HG03378 (cell line): Measurements from ENCODE around the gene ADGRB2.

Experiments
- ATAC-seq: cut with Tn5 transposase; IDR thresholded peaks from one replicate; pipeline ENCODE4 v1.9.1; 2021; ENCODE audit warnings: mild to moderate bottlenecking, moderate library complexity; ENCODE audit not compliant: unreplicated experiment

Gene ADGRB2

DNA sequence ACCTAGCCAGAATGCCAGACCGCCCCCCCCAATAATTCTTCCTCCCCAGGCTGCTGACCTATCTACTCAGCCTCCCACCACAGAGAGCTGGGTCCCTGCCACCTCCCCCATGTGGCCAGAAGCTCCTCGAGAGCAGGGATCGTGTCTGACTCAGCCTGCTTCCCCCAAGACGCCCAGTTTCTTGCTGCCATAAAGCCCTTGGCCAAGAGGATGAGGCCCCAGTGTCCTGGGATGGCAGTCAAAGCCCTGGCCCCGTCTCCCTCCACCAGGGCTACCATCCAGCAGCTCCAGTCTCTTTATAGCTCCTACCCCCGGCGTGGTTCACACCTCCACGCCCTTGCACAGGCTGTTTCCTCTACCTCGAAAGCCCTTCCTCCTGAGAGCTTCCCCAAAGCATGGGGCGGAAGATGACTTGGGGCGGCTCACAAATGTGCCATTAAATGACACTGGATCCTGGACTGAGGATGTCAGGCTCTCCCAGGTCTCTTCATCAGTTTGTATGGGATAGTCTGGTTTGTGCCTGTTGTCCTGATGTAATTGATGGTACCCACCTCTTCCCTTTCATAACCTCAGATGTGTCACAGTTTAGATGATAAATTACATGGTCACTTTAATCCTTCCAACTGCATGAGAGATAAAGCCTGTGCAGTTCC is 13.2 kb downstream of the ADGRB2 start:
- no peak for ATAC-seq

DNA sequence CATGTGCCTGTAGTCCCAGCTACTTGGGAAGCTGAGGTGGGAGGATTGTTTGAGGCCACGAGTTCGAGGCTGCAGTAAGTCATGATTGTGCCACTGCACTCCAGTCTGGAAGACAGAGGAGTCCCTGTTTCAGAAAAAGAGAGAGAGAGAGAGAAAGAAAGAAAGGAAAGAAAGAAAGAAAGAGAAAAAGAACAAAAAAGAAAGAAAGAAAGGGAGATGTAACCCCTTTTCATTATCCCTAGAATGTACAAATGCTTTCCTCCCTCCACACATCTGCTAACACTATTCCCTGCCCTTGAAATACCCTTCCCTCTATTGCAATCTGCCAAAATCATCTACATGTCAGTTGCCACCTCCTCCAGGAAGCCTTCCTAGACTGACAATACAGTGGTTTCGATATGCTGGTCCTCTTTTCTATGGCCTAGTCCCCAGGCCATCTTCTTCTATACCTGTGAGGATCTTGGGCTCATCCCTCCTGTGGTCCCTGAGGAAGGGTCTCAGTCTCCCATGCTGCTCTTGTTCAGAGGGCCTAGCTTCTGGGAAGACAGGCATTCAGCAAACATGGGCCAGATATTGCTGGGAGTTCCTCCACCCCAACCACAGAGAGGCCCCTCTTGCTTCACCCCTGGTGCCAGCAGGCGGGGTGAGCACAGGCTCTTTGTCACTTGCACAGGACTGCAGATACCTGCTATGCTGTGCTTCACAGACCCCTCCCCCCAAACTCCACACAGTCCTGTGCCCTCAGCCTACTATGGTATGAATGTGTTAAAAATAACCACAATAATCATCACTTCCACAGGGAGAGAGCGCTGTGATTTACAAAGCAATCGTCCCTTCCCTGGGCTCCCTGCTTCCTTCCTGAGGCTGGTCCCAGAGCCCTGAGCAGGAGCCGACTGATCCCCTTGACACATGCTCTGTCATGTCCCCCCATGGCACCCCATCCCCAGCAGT is 14.1 kb downstream of the ADGRB2 start:
- ATAC-seq: no peak

DNA sequence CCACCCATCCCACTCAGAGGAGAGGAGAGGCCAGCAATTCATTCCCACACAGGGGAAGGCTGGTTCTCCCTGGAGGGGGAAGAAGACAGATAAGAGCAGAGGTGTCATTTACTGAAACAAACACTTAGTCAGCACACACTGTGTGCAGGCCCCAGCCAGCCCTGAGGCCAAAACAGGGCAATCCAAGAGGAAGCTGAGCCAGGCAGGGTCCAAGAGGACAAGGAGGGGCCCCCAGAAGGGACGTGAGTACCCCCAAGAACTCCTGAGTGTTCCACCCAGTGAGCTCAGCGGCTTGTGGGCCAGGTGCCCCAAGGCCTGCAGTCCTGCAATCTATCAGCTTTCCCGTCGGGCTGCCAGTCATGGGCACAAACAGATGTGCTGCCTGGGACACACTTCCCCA is 15.8 kb downstream of the ADGRB2 start:
- ATAC-seq: no peak

DNA sequence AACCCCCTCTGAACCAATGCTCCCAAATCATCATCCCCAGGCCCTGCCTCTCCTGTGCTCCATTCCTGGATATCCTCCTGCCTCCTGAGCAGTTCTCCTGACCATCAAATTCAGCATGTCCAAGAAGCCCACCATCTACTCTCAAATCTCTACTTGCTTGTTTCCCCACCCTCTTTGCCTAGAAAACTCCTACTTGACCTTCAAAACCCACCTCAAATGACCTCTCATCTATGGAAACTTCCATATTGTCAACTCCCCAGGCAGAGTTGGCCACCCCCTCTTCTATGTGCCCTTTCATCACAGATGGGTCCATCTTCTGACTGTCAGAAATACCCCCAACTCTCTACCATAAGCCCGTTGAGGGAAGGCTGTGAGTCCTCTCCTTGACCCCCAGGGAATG is 16.8 kb downstream of the ADGRB2 start:
- no peak for ATAC-seq

DNA sequence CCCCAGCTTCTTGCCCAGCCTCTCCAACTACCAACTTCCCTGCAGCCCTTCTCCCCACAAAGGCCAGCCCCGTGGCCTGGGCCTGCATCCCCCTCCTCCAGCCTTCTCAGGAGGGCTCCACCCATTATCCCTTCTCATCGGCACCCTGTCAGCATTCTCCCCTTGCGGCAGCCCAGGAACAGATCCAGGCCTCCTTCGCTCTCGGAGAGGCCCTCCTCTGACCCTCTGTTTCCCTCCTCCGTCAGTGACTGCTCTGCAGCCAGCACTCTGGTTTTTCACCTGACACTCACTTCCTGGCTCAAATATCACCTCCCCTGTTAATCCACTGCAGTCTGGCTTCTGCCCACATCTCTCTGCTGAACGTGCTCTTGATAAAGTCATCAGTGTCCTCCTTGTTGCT is 17.5 kb downstream of the ADGRB2 start:
- ATAC-seq: no peak

DNA sequence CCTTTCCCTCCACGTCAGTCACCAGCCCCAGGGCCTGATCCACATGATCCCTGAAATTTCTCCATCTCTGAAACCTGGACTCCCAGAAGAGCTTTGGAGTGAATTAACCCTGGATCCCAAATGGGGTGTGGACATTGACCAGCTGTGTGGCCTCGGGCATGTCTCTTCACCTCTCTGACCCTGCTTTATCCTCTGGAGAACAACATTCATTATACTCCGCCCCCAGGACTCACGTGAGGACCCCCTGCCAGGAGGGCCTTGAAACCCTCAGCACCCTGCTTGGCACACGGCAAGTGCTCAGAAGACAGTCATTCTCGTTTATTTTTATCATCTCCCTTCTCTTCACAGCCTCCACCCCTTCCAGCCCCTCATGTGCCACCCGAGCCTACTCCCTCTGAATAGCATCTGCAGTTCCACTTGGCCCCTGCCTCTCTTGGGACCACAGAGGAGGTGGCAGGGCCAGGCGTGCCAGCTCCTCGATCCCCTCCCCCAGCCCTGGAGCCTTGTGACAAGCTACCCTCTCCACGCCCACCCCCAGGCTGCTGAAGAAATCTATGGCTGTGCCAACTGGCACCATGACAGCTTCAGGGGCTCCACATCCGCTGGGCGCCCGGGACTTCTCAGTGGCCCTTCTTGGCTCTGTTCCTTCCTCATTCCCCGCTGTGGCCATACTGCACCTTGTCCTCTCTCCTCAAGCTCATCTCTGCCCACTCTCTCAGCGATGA is 18.0 kb downstream of the ADGRB2 start:
- no peak for ATAC-seq

DNA sequence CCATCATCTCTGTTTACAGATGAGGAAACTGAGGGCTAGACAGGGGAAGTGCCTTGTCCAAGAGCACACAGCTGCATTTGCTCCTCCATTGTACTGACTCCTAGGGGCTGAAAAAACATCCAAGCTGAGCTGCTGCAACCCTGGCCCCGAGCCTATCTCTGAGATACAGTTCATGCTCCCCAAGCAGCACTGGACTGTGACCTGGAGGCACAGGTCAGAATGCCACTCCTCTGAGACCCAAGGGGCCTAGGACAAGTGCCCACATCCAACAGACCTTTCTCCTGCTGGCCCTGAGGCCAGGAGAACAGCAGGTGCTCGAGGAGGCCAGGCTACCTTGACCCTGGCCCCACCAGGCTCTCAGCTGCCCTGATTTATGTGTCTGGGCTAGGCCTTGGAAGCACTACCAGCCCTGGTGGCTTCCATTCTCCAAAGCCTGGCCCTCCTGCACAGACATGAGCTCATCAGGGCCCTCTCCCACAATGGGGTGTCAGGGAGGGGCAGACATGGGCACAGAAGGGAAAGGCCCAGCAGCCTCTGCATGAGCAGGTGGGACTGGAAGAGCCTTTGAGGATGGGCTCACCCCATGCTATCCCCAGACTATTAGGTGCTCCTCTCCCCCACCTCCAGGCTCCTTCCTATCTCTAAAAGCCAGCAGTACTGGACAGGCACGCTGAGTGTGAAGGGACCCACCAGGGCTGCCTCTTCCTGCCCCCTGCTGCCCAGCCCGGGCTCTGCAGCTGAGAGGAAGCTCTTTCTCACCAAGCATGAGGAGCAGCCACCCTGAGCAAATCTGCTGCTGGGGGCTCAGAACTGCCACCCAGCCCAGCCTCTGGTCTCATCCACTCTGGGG is 18.8 kb downstream of the ADGRB2 start:
- ATAC-seq: no peak

DNA sequence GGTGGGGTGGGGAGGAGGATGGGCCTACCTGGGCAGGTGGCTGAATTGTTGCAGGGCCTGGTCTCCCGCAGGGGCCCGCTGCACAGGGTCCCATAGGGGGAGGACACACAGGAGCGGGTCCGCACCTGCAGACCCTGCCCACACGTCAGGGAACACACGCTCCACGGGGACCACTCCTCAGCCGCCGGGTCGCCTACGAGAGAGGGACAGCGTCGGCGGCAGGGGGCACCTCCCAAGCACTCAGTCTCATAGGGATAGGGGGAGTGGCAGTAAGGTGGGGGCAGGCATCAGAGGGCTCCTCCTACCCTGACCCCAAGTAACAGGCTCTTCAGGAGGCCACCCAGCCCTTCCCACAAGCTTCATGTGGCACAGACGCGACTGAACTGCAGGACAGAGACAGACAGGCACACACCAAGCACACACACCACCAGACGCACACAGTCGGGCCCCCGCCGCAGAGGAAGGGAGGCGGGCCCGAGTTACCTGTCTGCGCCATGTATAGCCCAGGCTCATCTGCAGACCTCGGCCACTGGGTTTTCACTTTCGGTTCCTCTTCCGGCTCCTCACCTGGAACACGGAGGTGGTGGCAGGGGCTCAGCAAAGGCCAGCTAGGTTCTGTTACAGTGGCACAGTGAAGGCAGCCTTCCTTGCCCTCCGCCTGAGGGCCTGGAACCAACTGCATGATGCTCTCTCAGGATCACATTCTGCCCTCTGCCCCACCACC is 19.8 kb downstream of the ADGRB2 start:
- ATAC-seq: no peak

DNA sequence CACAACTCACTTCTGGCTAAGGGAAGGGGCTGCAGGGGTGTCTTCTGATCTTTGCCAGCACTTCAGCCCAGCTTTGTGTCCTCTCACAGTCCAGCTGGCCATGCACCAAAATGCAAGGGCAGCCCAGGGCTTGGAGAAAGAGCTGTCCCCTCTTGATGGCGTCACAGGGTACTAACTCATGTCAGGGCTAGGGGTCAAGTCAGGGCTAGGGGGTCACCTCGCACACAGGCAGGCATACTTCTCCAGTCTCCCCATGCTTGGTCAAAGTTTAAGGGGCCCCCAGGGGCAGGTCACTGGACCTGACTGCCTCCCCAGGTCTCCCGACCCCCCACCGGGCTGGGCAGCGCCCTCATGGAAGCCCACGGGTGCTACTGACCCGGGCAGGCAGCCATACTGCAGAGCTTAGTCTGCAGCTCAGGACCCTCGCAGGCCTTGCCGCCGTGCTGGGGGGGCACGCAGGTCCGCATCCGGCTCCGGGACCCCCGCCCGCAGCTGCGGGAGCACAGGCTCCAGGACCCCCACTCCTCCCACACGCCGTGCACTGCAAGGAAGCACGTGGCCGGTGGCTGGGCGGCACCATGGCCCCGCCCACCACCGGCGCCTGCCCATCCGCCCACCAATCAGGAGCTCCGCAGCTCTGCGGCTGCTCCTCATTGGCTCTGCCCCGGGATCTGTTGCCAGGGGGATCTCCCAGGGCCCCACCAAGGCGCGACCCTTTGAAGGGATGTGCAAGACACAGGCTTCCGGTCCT is 21.5 kb downstream of the ADGRB2 start:
- ATAC-seq: no peak

DNA sequence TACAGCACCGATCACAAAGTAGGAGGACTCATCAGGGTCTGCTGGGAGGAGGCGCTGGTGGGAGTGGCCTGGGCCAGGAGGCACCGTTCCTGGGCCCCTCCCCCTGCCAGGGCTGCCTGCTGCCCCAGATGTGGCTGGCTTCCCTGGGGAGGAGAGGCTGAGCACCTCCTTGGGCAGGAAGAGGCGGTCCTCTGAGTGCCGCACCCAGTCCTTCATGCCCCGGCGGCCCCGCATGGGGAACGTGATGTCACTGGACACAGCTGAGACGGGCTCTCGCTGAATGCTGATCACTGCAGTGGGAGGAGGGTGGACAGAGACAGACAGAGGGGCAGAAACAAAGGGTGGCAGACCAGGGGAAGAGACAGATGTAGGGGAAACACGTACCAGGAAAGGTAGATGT is 24.8 kb downstream of the ADGRB2 start:
- ATAC-seq: no peak

DNA sequence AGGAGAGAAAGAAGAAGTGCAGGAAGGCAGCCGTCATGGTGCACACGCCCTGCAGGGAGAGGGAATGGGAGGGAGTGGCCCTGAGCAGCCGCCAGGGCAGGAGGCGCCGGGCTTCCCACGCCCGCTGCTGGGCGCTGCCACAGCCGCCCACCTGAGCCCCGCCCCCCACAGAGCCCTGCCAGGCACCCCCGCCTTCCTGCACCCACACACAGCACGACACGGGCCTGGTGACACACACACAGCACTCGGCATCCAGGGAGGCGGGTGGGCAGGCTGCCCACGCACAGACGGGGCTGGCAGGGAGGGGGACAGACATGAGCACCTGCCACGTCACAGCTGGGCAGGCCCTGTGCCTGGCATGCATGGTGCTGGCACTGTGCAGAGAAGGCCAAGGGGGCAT is 27.5 kb downstream of the ADGRB2 start:
- no peak for ATAC-seq

DNA sequence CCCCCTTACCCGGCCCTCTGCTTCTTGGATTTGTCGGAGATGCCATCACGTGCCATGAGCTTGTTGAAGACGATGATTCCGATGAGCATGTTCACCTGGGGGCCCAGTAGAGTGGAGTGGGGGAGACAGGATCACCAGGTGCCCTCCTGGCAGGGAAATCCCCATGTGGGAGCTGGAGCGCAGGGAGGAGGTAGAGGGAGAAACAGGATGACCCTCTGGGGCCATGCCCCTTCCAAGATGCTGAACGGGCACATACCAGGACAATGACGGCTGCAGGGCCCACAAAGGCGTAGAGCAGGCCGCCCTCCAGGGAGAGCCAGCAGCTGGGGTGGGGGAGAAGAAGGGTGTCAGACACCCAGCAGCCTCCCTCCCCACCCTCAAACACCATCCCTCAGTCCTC is 28.6 kb downstream of the ADGRB2 start:
- ATAC-seq: no peak

DNA sequence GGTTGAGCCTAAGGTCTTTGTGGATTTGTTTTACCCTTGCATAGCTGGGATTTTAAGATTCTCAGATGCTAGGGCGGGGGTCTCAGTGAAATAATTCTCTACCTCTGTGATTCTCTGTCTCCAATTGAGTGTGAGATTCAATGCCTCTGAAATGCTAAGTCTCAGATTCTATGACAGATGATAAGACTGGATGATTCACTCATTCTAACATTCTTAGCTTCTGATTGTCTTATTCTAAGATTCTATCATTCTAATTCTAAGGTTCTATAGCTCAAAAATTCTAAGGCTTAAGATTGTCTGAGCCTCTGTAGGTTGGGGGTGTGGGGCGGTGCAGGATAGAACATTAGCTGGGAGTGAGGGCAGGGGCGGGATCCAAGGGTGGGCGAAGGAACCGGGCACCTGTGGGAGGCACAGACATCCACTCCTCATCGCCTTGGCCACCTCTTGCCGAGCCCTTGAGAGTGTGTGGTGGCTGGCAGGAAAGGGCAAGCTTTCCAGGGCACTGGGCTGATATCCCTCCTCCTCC is 29.5 kb downstream of the ADGRB2 start:
- ATAC-seq: no peak

DNA sequence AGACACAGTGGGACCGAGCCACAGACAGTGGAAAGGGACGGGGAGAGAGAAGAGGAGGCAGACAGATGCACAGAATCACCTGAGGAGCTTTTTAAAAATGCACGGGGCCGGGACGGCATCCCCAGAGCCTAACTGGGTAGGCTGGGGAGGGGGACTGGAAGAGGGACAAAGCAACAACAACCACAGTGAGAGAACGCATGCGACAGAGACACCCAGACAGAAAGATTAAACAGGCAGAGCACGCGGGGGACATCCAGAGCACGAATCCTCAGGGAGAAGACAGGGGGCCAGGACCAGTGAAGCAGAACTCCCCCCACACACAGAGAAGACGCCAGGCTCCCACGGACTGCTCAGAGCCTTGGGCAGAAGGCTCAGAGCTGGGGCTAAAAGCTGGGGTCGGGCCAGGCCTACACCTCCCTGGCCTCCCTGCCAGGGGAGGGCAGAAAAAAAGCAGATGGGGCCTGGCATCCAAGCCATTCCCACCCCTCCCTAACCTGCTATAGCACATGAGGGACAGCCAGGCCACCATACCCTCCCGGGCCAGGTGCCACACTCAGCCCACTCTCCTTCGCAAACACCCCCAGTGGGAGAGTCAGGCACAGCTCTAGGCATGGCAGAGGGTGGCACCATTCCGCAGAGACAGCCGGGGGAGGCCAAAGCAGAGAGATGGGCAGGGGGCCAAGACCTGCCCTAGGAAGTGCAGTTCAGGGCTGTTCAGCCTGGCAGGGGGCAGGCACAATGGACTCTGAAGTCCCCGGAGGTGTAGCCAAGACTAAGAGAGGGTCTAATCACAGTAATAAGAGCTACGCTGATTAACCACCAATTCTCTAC is 30.5 kb downstream of the ADGRB2 start:
- ATAC-seq: no peak

DNA sequence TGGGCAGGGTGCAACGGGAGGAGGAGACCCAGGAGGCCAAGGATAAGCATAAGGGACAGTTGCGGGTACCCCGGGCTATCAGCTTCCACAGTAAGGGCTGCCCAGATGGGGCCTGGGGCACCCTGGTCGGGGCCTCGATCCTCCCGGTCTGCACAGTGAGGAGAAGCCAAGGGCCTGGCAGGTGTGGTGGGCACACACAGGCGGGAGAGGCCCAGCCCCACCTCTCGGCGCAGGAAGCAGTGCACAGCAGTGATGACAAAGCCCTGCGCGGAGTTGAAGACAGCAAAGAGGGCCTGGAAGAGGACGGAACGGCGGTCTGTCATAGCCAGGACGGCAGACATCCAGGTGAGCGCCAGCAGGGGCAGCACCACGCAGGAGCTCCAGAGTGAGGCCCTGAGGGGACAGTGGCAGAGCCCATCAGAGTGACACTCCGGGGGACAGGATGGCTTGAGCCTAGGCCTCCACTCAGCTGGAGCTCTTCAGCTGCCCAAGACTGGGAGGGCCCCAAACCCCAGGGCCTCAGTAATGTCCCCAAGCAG is 31.3 kb downstream of the ADGRB2 start:
- no peak for ATAC-seq

DNA sequence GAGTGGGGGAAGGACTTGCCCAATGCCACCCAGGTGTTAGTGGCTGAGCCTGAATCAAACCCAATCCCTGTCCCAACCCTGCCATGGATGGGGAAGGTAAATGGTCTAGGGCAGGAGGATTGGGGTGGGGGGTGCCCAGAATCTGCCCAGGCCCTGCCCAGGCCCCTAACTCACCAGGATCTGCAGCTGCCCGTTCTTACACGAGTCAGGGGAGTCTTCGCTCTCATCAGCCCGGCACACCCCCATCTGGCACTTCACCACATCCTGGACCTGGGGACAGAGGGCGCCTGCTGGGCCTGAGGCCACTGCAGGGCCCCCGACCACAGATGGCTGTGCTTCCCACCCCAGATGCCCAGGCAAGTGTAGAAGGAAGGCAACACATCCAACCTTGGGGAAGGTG is 31.8 kb downstream of the ADGRB2 start:
- no peak for ATAC-seq

DNA sequence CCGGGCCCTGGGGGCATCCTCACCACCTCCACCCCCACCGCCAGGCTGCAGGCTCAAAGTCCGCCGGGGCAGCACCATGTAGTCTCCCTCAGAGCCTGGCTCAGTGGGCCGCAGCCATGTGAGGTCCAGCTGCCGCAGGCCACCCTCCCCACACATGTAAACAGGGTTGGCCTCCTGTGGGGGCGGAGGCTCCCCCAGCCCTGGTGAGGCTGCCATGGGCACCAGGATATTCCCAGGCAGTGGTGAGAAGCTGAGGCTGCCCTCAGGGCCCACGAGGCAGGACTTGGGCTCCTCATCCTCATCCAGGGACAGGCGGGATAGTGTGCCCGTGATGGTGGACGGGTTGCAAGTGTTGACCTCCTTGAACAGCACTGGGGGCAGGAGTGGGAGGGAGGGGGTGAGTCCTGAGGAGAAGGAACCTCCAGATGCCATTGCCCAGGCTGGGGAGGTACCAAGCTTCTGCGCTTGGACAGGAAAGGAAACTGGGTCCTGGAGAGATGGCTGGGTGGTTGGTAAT is 33.0 kb downstream of the ADGRB2 start:
- ATAC-seq: no peak
